ENCODE data around the gene CRYBB1.

The CRYBB1 gene

GRCh38 chr22:26606611-26607010, 11.2 kb downstream of the CRYBB1 start:
- no peak for DNase-seq (ENCODE audit: low read depth)

GRCh38 chr22:26604368-26604767, 13.5 kb downstream of the CRYBB1 start:
- no peak for DNase-seq (ENCODE audit: low read depth)

DNA sequence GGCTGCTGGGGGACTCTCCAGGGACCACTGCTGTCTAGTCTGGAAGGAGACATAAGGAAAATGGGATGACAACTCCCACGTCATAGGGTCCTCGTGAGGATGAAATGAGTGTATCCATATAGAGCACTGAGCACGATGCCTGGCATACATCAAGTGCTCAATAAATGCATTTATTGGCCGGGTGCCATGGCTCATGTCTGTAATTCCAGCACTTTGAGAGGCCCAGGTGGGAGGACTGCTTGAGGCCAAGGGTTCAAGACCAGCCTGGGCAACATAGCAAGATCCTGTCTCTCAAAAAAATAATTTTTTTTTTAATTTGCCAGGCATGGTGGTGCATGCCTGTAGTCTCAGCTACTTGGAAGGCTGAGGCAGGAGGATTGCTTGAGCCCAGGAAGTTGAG, 15.7 kb downstream of the CRYBB1 start:
- DNase-seq (ENCODE audit: low read depth) = no peak

GRCh38 chr22:26601726-26602125, 16.1 kb downstream of the CRYBB1 start:
- DNase-seq (ENCODE audit: low read depth) = no peak

GRCh38 chr22:26599505-26599904, 18.3 kb downstream of the CRYBB1 start:
- DNase-seq (ENCODE audit: low read depth) = no peak

- no peak for DNase-seq (ENCODE audit: low read depth)
These were observed 20.3 kb downstream of the CRYBB1 start for GRCh38 chr22:26597480-26597879.

DNA sequence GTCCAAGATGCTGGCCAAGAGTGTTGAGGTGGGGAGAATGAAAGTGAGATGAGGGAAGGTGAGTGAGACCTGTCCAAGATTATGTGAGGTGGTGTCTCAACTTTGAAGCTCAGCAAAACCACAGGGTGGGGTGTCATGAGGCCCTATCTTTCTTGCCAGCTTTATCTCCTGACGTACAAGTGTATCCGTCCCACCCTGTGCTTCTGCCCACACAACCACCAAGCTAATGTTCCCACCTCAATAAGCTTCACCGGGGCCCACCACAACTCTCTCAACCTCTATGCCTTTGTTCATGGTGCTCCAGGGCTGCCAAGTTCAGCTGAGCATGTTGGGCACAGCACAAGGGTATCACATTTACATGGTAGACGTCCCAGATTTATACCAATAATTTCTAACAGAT, 20.8 kb downstream of the CRYBB1 start:
- DNase-seq (ENCODE audit: low read depth) = no peak

GRCh38 chr22:26593763-26594162, 24.1 kb downstream of the CRYBB1 start:
- DNase-seq (ENCODE audit: low read depth) = no peak

DNA sequence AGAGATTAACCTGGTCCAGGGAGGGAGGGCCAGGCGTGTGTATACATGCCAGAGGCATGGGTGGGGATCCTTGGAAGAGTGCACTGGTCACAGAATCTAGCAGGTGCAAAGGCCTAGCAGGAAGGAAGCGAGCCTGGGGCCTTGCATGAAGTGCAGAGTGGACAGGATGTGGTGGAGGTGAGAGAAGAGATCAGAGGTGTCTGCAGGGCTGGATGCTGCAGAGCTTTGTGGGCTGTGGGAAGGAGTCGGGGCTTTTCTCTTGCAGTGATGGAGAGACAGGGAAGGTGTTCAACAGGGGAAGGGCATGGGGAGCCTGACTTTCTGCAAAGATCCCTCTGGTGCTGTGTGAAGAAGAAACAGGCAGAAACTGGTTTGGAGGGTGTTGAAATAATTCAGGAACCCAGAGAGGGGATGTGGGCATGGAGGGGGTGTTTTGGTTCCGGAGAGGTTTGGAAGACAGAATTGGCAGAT, 25.4 kb downstream of the CRYBB1 start:
- no peak for DNase-seq (ENCODE audit: low read depth)

DNA sequence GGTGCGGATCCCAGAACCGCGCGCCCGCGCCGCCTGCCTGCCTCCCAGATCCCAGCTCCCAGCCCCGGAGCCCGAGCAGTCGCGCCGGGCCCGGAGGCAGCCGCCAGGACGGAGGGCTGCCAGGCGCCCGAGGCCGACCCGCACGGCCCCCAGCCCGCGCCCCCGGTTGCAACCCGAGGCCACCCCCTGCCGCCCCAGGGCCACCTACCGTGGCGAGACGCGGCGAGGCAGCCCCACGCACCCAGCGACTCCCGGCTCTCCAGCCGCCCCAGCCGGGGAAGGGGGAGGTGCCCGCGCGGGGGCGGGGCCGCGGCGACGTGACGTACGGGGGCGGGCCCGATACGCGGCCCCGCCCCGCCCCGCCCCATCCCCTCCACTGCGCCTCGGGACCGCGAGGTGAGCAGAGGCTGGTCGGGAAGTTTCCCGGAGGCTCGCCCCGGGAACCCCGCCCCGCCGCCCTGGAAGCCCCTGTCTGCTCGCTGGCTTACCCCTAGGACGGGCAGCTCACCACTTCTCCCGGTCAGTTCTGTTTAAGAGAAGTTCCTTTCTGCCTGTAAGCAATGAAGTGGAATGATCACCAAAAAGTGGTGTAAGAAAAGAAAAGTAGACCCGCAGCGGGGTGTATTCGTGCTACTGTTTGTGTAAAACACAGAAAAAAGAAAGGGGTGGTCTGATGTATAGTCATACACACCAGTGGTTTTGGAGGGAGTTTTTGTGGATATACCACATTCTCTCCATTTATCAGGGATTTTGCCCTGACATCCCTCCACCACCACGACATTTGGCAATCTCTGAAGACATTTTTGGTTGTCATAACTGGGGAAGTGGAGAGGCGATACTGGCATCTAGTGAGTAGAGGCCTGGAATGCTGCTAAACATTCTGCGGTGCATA, 27.7 kb downstream of the CRYBB1 start, which contains the start of gene TPST2:
Gene TPST2, minus strand, starts transcription at position 288 of the 892 bp plus-strand sequence. CDS start 48,502 bp downstream, outside the sequence.
- peak; percentile 68 for DNase-seq (ENCODE audit: low read depth)

DNA sequence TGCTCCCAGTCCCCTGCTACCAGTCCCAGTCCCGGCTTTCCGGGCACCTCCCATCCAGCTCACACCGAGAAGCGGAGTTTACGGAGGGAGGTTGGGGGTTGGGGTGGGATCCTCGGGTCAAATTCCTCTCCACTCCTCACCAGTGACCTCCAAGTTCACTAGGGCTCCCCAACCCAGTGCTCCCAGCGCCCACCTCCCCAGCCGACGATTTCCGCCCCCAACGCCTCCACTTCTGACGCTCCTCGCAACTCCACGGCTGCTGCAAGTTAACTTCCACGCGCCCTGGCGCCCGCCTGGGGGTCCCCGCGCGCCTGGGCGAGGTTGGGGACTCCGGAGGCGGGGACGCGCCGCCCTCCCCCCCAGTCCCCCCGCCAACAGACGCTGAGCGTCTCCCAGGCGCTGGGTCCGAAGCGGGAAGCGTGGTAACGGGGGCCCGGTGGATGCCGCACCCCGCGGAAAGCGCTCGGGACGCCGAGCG, 28.4 kb downstream of the CRYBB1 start:
- peak; percentile 35 for DNase-seq (ENCODE audit: low read depth)

GRCh38 chr22:26588729-26589366, 29.0 kb downstream of the CRYBB1 start:
- no peak for DNase-seq (ENCODE audit: low read depth)

- DNase-seq (ENCODE audit: low read depth) = no peak
These were observed 29.7 kb downstream of the CRYBB1 start for GRCh38 chr22:26587991-26588613.

GRCh38 chr22:26586556-26587325, 31.1 kb downstream of the CRYBB1 start:
- DNase-seq (ENCODE audit: low read depth) = no peak

- DNase-seq (ENCODE audit: low read depth) = no peak
These were observed 32.6 kb downstream of the CRYBB1 start for GRCh38 chr22:26585104-26585790.

DNA sequence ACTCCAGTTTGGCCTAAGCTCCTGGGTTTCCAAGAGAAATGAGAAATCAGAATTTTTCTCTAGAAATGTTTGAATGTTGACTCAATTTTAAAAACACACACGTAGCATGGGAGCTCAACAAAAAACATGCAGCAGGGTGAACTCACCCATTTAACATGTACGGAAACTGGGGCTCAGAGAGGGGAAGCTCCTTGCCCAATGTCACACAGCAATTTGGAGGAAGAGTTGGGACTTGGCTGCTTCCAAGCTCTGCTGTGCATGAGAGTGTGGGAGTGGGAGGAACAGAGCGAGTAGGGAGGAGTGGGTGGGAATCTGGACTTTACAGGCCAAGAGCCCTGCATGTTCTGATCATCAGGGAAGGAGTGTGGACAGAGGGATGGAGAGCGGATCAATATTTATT, 33.8 kb downstream of the CRYBB1 start:
- DNase-seq (ENCODE audit: low read depth) = no peak

DNA sequence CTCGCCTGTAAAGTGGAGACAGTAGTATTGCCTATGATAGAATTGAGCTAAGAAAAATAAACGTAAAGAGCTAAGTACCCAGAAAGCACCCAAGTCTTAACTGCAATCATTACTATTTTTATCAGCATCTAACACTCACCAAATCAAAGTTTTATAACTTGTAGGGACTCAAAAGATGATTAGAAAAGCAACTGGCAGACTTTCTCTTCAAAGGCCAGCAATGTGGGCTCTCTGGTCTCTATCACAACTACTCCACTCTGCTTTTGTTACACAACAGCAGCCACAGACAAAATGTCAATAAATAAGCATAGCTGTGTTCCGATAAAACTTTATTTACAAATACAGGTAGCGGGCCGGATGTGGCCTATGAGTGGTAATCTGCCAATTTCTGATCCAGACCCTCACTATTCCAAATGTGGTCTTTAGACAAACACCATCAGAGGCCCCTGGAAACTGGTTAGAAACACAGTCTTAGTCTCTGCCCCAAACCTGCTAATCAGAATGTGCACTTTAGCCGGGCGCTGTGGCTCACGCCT, 36.1 kb downstream of the CRYBB1 start:
- DNase-seq (ENCODE audit: low read depth) = no peak

DNA sequence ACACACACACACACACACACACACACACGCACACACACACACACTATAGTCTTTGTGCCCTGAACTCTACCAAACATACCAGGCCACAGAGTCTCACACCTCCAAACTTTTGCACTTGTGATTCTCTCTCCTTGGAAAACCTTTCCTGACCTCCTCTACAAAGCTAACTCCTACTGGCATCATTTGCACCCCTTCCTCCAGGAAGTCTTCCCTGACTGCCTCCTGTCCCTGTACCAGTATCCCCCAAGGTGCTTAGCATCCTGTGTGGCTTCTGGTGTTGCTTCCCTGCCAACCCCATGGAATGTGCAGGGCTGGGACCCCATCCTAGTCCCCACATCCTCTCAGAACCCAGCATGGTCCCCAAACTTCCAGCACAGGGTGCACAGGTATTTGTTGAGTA, 36.8 kb downstream of the CRYBB1 start:
- DNase-seq (ENCODE audit: low read depth) = no peak

DNA sequence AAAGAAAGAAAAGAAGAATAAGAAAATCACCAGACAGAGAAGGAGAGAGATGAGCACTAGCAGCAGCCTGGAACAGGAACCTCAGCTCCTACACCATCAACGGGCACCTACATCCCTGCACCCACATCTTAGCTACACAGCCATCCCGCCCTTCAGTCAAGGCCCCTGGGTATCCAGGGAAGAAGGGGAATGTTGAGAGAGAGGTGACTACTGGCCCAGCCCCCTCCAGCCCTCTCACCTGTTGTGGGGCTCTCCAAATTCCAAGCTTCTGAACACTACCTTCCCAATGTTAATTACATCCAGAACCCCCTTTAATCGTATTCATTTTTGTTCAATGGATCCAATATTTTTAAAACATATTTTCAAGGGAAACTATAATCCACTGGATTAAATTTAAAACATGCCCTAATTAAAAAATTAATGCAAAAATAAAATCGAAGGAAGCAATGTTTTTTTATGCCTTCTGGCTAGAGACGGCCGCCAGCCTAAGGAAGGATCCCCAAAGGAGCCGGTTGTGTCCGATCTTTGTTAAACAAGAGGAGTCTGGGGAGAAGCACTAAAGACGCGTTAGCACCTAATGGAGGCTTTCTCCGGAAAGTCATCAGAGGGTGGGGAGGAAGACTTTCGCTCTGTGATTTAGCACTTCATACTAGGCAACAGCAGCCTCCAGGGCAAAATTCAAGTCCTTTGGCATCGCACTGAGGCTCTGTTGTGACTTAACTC, 37.4 kb downstream of the CRYBB1 start:
- no peak for DNase-seq (ENCODE audit: low read depth)

- peak; percentile 38 for DNase-seq (ENCODE audit: low read depth)
These were observed 38.4 kb downstream of the CRYBB1 start for GRCh38 chr22:26579331-26579886.
